MM.1S (cell line): ENCODE measurements around the gene TBC1D5.

Experiments used
- DNase-seq: peaks from one replicate; pipeline ENCODE4 v3.0.0-alpha.2; 2015
- H2AFZ ChIP-seq: fragments of 300-600 bp; sonication (generic); 2 replicates; pipeline ENCODE4 v1.6.0; 2016; ENCODE audit warnings: antibody characterized with exemption, low read length
- H3F3A ChIP-seq: fragments of 300-600 bp; sonication (generic); 2 replicates; pipeline ENCODE4 v1.6.1; 2016; ENCODE audit warnings: mild to moderate bottlenecking, antibody characterized with exemption, low read length, moderate library complexity, mixed read lengths; ENCODE audit not compliant: insufficient read depth
- H3K27ac ChIP-seq: fragments of 300-600 bp; sonication (generic); 2 replicates; pipeline ENCODE4 v1.5.1; 2016; ENCODE audit warnings: mild to moderate bottlenecking, low read length
- H3K27me3 ChIP-seq: fragments of 300-600 bp; sonication (generic); replicated peaks from 2 replicates; pipeline ENCODE4 v1.6.0; 2016; ENCODE audit warnings: low read length; ENCODE audit not compliant: insufficient read depth
- H3K36me3 ChIP-seq: fragments of 300-600 bp; sonication (generic); replicated peaks from 2 replicates; pipeline ENCODE4 v1.6.1; 2016; ENCODE audit warnings: mild to moderate bottlenecking, low read length, mixed read lengths; ENCODE audit not compliant: insufficient read depth
- H3K4me1 ChIP-seq: fragments of 300-600 bp; sonication (generic); 2 replicates; pipeline ENCODE4 v1.6.1; 2016; ENCODE audit warnings: low read length, mixed read lengths
- H3K4me2 ChIP-seq: fragments of 300-600 bp; sonication (generic); 2 replicates; pipeline ENCODE4 v1.6.0; 2016; ENCODE audit warnings: low read depth, low read length
- H3K4me3 ChIP-seq: fragments of 300-600 bp; sonication (generic); 2 replicates; pipeline ENCODE4 v1.5.1; 2016; ENCODE audit warnings: low read length, mixed read lengths
- H3K79me2 ChIP-seq: fragments of 300-600 bp; sonication (generic); 2 replicates; pipeline ENCODE4 v1.6.1; 2016; ENCODE audit warnings: mixed run types, low read length, mixed read lengths
- H3K9ac ChIP-seq: fragments of 300-600 bp; sonication (generic); 2 replicates; pipeline ENCODE4 v1.6.1; 2016; ENCODE audit warnings: low read length, mixed read lengths
- H3K9me2 ChIP-seq: fragments of 300-600 bp; sonication (generic); replicated peaks from 2 replicates; pipeline ENCODE4 v1.6.1; 2016; ENCODE audit warnings: mild to moderate bottlenecking, low read length, mixed read lengths; ENCODE audit not compliant: insufficient read depth
- H3K9me3 ChIP-seq: fragments of 300-600 bp; sonication (generic); replicated peaks from 2 replicates; pipeline ENCODE4 v1.6.1; 2016; ENCODE audit warnings: mild to moderate bottlenecking, low read length, mixed read lengths; ENCODE audit not compliant: insufficient read depth
- H4K20me1 ChIP-seq: fragments of 300-600 bp; sonication (generic); 2 replicates; pipeline ENCODE4 v1.6.1; 2016; ENCODE audit warnings: mild to moderate bottlenecking, low read length, moderate library complexity, mixed read lengths; ENCODE audit not compliant: insufficient read depth
- CTCF ChIP-seq: fragments of 300-600 bp; sonication (generic); IDR thresholded peaks from 2 replicates; pipeline ENCODE4 v1.5.1; 2016; ENCODE audit warnings: antibody characterized with exemption, low read length, mixed read lengths
- EZH2 ChIP-seq: fragments of 300-600 bp; sonication (generic); optimal IDR thresholded peaks from 2 replicates; pipeline ENCODE3; 2017; ENCODE audit warnings: low read depth, mild to moderate bottlenecking, antibody characterized with exemption, low read length, mixed read lengths
- EZH2phosphoT487 ChIP-seq: fragments of 300-600 bp; sonication (generic); IDR thresholded peaks from 2 replicates; pipeline ENCODE4 v1.6.1; 2018; ENCODE audit warnings: antibody characterized with exemption, low read length

Gene TBC1D5

GRCh38 chr3:17456046-17456445 is 286.4 kb downstream of the TBC1D5 start:
- H3K9me2 ChIP-seq = no peaks in the 10 kb centered on the region
- H3K4me3 ChIP-seq = no peak overlapping the region
- H3K36me3 ChIP-seq = no peaks in the 10 kb centered on the region
- no peak for DNase-seq
- no peak for TF ChIP-seq EZH2phosphoT487
- TF ChIP-seq CTCF = no peak
- TF ChIP-seq EZH2 = no peak
- H3K27ac ChIP-seq = no peak overlapping the region
- no peak overlapping the region for H3K4me2 ChIP-seq
- no peak overlapping the region for H3K9ac ChIP-seq
- no peaks in the 10 kb centered on the region for H4K20me1 ChIP-seq
- no peaks in the 10 kb centered on the region for H3K27me3 ChIP-seq
- H3K9me3 ChIP-seq = no peaks in the 10 kb centered on the region
- H3K79me2 ChIP-seq = no peaks in the 10 kb centered on the region
- no peak overlapping the region for H2AFZ ChIP-seq
- H3K4me1 ChIP-seq = no peaks in the 10 kb centered on the region
- no peaks in the 10 kb centered on the region for H3F3A ChIP-seq

- no peaks in the 10 kb centered on the region for H4K20me1 ChIP-seq
- H3K4me2 ChIP-seq = no peak overlapping the region
- H3K27me3 ChIP-seq = no peaks in the 10 kb centered on the region
- no peak overlapping the region for H3K9ac ChIP-seq
- no peaks in the 10 kb centered on the region for H3K36me3 ChIP-seq
- peaks cover 7% of the 10 kb centered on the region; the same call in 1 of the 2 replicates for H3K4me1 ChIP-seq
- no peaks in the 10 kb centered on the region for H3K79me2 ChIP-seq
- H3F3A ChIP-seq = no peaks in the 10 kb centered on the region
- no peak overlapping the region for H2AFZ ChIP-seq
- no peaks in the 10 kb centered on the region for H3K9me2 ChIP-seq
- no peak overlapping the region for H3K27ac ChIP-seq
- no peak overlapping the region for H3K4me3 ChIP-seq
- no peaks in the 10 kb centered on the region for H3K9me3 ChIP-seq
- TF ChIP-seq EZH2 (no peak), EZH2phosphoT487 (no peak), CTCF (no peak)
- no peak for DNase-seq
Measured at GRCh38 chr3:17444865-17445264, 297.6 kb downstream of the TBC1D5 start.

GRCh38 chr3:17443142-17443541 is 299.3 kb downstream of the TBC1D5 start:
- peaks cover 7% of the 10 kb centered on the region; the same call in 1 of the 2 replicates for H3K4me1 ChIP-seq
- no peak overlapping the region for H2AFZ ChIP-seq
- no peaks in the 10 kb centered on the region for H4K20me1 ChIP-seq
- no peak overlapping the region for H3K9ac ChIP-seq
- no peaks in the 10 kb centered on the region for H3K9me2 ChIP-seq
- TF ChIP-seq EZH2phosphoT487 = no peak
- TF ChIP-seq CTCF = no peak
- TF ChIP-seq EZH2 = no peak
- DNase-seq = no peak
- no peaks in the 10 kb centered on the region for H3K27me3 ChIP-seq
- H3K27ac ChIP-seq = no peak overlapping the region
- no peaks in the 10 kb centered on the region for H3K36me3 ChIP-seq
- no peak overlapping the region for H3K4me2 ChIP-seq
- no peaks in the 10 kb centered on the region for H3K79me2 ChIP-seq
- no peak overlapping the region for H3K4me3 ChIP-seq
- H3K9me3 ChIP-seq = no peaks in the 10 kb centered on the region
- H3F3A ChIP-seq = no peaks in the 10 kb centered on the region
